ENCODE data around the gene MTMR1. TPM values are rescaled to one million over a fixed set of nuclear protein-coding genes. Genes with fewer than 3 reads are reported as not detected.

MTMR1 gene
- total RNA-seq, 4 donors from 2014 or later, result 32.6 to 54.4 (median 38.4) TPM

- TF ChIP-seq POLR2A (IDR thresholded peaks at IDR 0.05), result no peak
- Histone ChIP-seq H3K27ac (no peak overlapping the region), H3K4me3 (no peak overlapping the region), H3K4me1 (no peaks in the 10 kb centered on the region), H3K27me3 (no peaks in the 10 kb centered on the region), H3K9me3 (no peaks in the 10 kb centered on the region), H3K36me3 (peaks cover 25% of the 10 kb centered on the region)
- 75% methylated on average over 5 of the region's 5 CpGs for WGBS
- no peak for DNase-seq (ENCODE audit: low spot score in 2 of 2)
These were observed 36.8 kb downstream of the MTMR1 start for GRCh38 chrX:150729956-150730355.

GRCh38 chrX:150730719-150731118 lies 37.5 kb downstream of the MTMR1 start:
- WGBS, result 55% methylated on average over 6 of the region's 6 CpGs

GRCh38 chrX:150731795-150732194 lies 38.6 kb downstream of the MTMR1 start:
- no peak for DNase-seq (ENCODE audit: low spot score in 2 of 2)
- H3K27me3 ChIP-seq, result no peaks in the 10 kb centered on the region
- 60% methylated on average over 3 of the region's 3 CpGs for WGBS
- peaks cover 32% of the 10 kb centered on the region for H3K36me3 ChIP-seq
- TF ChIP-seq CTCF (IDR thresholded peaks at IDR 0.05), result no peak
- no peak for TF ChIP-seq POLR2AphosphoS5 (IDR thresholded peaks at IDR 0.05)
- no peak for TF ChIP-seq EP300 (IDR thresholded peaks at IDR 0.05)
- TF ChIP-seq POLR2A (IDR thresholded peaks at IDR 0.05), result no peak
- H3K27ac ChIP-seq, result peak overlapping the region; percentile 18
- H3K9me3 ChIP-seq, result no peaks in the 10 kb centered on the region
- no peaks in the 10 kb centered on the region for H3K4me1 ChIP-seq
- no peak overlapping the region for H3K4me3 ChIP-seq

More at GRCh38 chrX:150730719-150731118, 37.5 kb downstream of the MTMR1 start:
- Histone ChIP-seq H3K9me3 (no peaks in the 10 kb centered on the region), H3K27ac (no peak overlapping the region), H3K4me3 (no peak overlapping the region), H3K36me3 (peaks cover 27% of the 10 kb centered on the region), H3K4me1 (no peaks in the 10 kb centered on the region), H3K27me3 (no peaks in the 10 kb centered on the region)
- no peak for TF ChIP-seq EP300 (IDR thresholded peaks at IDR 0.05)
- TF ChIP-seq POLR2A (IDR thresholded peaks at IDR 0.05), result no peak
- TF ChIP-seq CTCF (IDR thresholded peaks at IDR 0.05), result no peak
- no peak for TF ChIP-seq POLR2AphosphoS5 (IDR thresholded peaks at IDR 0.05)
- no peak for DNase-seq (ENCODE audit: low spot score in 2 of 2)

GRCh38 chrX:150736475-150736874 lies 43.3 kb downstream of the MTMR1 start:
- WGBS, result 84% methylated on average over 9 of the region's 9 CpGs
- TF ChIP-seq POLR2AphosphoS5 (IDR thresholded peaks at IDR 0.05), result no peak
- no peak for TF ChIP-seq POLR2A (IDR thresholded peaks at IDR 0.05)
- TF ChIP-seq EP300 (IDR thresholded peaks at IDR 0.05), result no peak
- TF ChIP-seq CTCF (IDR thresholded peaks at IDR 0.05), result no peak
- H3K27me3 ChIP-seq, result no peaks in the 10 kb centered on the region
- peaks cover 50% of the 10 kb centered on the region for H3K36me3 ChIP-seq
- no peak overlapping the region for H3K4me3 ChIP-seq
- no peaks in the 10 kb centered on the region for H3K4me1 ChIP-seq
- DNase-seq (ENCODE audit: low spot score in 2 of 2), result no peak
- H3K9me3 ChIP-seq, result no peaks in the 10 kb centered on the region
- no peak overlapping the region for H3K27ac ChIP-seq

- Histone ChIP-seq H3K36me3 (peaks cover 11% of the 10 kb centered on the region), H3K4me1 (no peaks in the 10 kb centered on the region), H3K9me3 (no peaks in the 10 kb centered on the region), H3K27me3 (no peaks in the 10 kb centered on the region), H3K4me3 (no peak overlapping the region), H3K27ac (no peak overlapping the region)
- no peak for DNase-seq (ENCODE audit: low spot score in 2 of 2)
- TF ChIP-seq POLR2AphosphoS5 (IDR thresholded peaks at IDR 0.05) (no peak), EP300 (IDR thresholded peaks at IDR 0.05) (no peak), CTCF (IDR thresholded peaks at IDR 0.05) (no peak), POLR2A (IDR thresholded peaks at IDR 0.05) (no peak)
- WGBS, result 81% methylated on average over 3 of the region's 3 CpGs
These were observed 58.9 kb downstream of the MTMR1 start for GRCh38 chrX:150752124-150752523.

GRCh38 chrX:150753357-150753756 lies 60.2 kb downstream of the MTMR1 start:
- peaks cover 12% of the 10 kb centered on the region for H3K36me3 ChIP-seq
- no peak for DNase-seq (ENCODE audit: low spot score in 2 of 2)
- H3K4me1 ChIP-seq, result no peaks in the 10 kb centered on the region
- no peaks in the 10 kb centered on the region for H3K9me3 ChIP-seq
- no peak overlapping the region for H3K4me3 ChIP-seq
- WGBS, result 76% methylated on average over 4 of the region's 4 CpGs
- TF ChIP-seq POLR2A (IDR thresholded peaks at IDR 0.05) (no peak), POLR2AphosphoS5 (IDR thresholded peaks at IDR 0.05) (no peak), CTCF (IDR thresholded peaks at IDR 0.05) (no peak), EP300 (IDR thresholded peaks at IDR 0.05) (no peak)
- H3K27me3 ChIP-seq, result no peaks in the 10 kb centered on the region
- no peak overlapping the region for H3K27ac ChIP-seq
